MM.1S (cell line): ENCODE results near the gene DDX55.

Experiments
- DNase-seq: peaks from one replicate; pipeline ENCODE4 v3.0.0-alpha.2; 2015
- H2AFZ ChIP-seq: fragments of 300-600 bp; sonication (generic); 2 replicates; pipeline ENCODE4 v1.6.0; 2016; ENCODE audit warnings: antibody characterized with exemption, low read length
- H3F3A ChIP-seq: fragments of 300-600 bp; sonication (generic); 2 replicates; pipeline ENCODE4 v1.6.1; 2016; ENCODE audit warnings: mild to moderate bottlenecking, antibody characterized with exemption, low read length, moderate library complexity, mixed read lengths; ENCODE audit not compliant: insufficient read depth
- H3K27ac ChIP-seq: fragments of 300-600 bp; sonication (generic); 2 replicates; pipeline ENCODE4 v1.5.1; 2016; ENCODE audit warnings: mild to moderate bottlenecking, low read length
- H3K27me3 ChIP-seq: fragments of 300-600 bp; sonication (generic); replicated peaks from 2 replicates; pipeline ENCODE4 v1.6.0; 2016; ENCODE audit warnings: low read length; ENCODE audit not compliant: insufficient read depth
- H3K36me3 ChIP-seq: fragments of 300-600 bp; sonication (generic); replicated peaks from 2 replicates; pipeline ENCODE4 v1.6.1; 2016; ENCODE audit warnings: mild to moderate bottlenecking, low read length, mixed read lengths; ENCODE audit not compliant: insufficient read depth
- H3K4me1 ChIP-seq: fragments of 300-600 bp; sonication (generic); 2 replicates; pipeline ENCODE4 v1.6.1; 2016; ENCODE audit warnings: low read length, mixed read lengths
- H3K4me2 ChIP-seq: fragments of 300-600 bp; sonication (generic); 2 replicates; pipeline ENCODE4 v1.6.0; 2016; ENCODE audit warnings: low read depth, low read length
- H3K4me3 ChIP-seq: fragments of 300-600 bp; sonication (generic); 2 replicates; pipeline ENCODE4 v1.5.1; 2016; ENCODE audit warnings: low read length, mixed read lengths
- H3K79me2 ChIP-seq: fragments of 300-600 bp; sonication (generic); 2 replicates; pipeline ENCODE4 v1.6.1; 2016; ENCODE audit warnings: mixed run types, low read length, mixed read lengths
- H3K9ac ChIP-seq: fragments of 300-600 bp; sonication (generic); 2 replicates; pipeline ENCODE4 v1.6.1; 2016; ENCODE audit warnings: low read length, mixed read lengths
- H3K9me2 ChIP-seq: fragments of 300-600 bp; sonication (generic); replicated peaks from 2 replicates; pipeline ENCODE4 v1.6.1; 2016; ENCODE audit warnings: mild to moderate bottlenecking, low read length, mixed read lengths; ENCODE audit not compliant: insufficient read depth
- H3K9me3 ChIP-seq: fragments of 300-600 bp; sonication (generic); replicated peaks from 2 replicates; pipeline ENCODE4 v1.6.1; 2016; ENCODE audit warnings: mild to moderate bottlenecking, low read length, mixed read lengths; ENCODE audit not compliant: insufficient read depth
- H4K20me1 ChIP-seq: fragments of 300-600 bp; sonication (generic); 2 replicates; pipeline ENCODE4 v1.6.1; 2016; ENCODE audit warnings: mild to moderate bottlenecking, low read length, moderate library complexity, mixed read lengths; ENCODE audit not compliant: insufficient read depth
- EZH2 ChIP-seq: fragments of 300-600 bp; sonication (generic); optimal IDR thresholded peaks from 2 replicates; pipeline ENCODE3; 2017; ENCODE audit warnings: low read depth, mild to moderate bottlenecking, antibody characterized with exemption, low read length, mixed read lengths
- EZH2phosphoT487 ChIP-seq: fragments of 300-600 bp; sonication (generic); IDR thresholded peaks from 2 replicates; pipeline ENCODE4 v1.6.1; 2018; ENCODE audit warnings: antibody characterized with exemption, low read length
- TF ChIP-seq, protein P1 (sequence below): fragments of 300-600 bp; sonication (generic); IDR thresholded peaks from 2 replicates; pipeline ENCODE4 v1.5.1; 2016; ENCODE audit warnings: antibody characterized with exemption, low read length, mixed read lengths

DDX55 gene

DNA sequence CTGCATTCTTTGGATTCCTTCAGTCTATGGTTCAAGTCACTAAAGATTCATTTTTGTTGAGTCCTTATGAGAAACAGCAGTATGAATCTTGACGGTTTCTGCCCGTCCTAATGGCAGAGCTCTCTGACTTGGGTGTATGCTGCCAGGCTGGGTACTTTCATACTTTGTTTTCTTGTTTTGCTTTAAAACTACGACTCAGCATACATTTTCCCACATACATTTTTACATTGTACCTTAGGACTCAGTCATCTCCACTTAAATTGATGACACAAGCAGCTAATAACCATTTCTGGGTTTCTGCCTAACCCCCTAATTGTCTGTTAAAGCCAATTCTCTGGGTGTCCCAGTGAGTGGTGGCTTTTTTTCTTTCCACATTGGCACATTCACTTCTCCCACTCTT is 4.8 kb upstream of the DDX55 start:
- Histone ChIP-seq H3F3A (peaks cover 9% of the 10 kb centered on the region), H3K79me2 (peaks cover 8% of the 10 kb centered on the region), H3K27ac (no peak overlapping the region)

DNA sequence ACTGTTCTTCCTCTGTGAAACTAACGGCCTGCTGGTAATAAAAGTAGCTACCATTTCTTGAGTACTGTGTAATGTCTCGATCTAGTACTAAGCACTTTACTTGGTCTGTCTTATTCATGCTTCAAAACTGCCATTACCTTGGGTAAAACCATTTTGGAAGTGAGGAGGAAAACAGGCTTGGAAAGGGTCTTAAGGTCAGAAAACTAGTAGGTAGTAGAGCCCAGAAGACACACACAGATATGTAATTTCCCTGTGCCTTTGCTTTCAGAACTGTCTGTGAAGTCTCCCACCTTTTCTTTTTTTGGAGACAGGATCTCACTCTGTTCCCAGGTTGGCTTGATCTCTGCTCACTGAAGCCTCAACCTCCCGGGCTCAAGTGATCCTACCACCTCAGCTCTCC is 3.4 kb upstream of the DDX55 start:
- H3F3A ChIP-seq = peaks cover 9% of the 10 kb centered on the region
- no peak overlapping the region for H3K4me2 ChIP-seq
- peaks cover 3% of the 10 kb centered on the region; the same call in 1 of the 2 replicates for H4K20me1 ChIP-seq
- H3K79me2 ChIP-seq = peaks cover 16% of the 10 kb centered on the region
- TF ChIP-seq EZH2phosphoT487 = no peak
- no peak for TF ChIP-seq EZH2
- TF ChIP-seq, protein P1, sequence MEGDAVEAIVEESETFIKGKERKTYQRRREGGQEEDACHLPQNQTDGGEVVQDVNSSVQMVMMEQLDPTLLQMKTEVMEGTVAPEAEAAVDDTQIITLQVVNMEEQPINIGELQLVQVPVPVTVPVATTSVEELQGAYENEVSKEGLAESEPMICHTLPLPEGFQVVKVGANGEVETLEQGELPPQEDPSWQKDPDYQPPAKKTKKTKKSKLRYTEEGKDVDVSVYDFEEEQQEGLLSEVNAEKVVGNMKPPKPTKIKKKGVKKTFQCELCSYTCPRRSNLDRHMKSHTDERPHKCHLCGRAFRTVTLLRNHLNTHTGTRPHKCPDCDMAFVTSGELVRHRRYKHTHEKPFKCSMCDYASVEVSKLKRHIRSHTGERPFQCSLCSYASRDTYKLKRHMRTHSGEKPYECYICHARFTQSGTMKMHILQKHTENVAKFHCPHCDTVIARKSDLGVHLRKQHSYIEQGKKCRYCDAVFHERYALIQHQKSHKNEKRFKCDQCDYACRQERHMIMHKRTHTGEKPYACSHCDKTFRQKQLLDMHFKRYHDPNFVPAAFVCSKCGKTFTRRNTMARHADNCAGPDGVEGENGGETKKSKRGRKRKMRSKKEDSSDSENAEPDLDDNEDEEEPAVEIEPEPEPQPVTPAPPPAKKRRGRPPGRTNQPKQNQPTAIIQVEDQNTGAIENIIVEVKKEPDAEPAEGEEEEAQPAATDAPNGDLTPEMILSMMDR = no peak
- no peaks in the 10 kb centered on the region for H3K36me3 ChIP-seq
- H3K4me1 ChIP-seq = peaks cover 15% of the 10 kb centered on the region
- DNase-seq = peak; percentile 25
- no peaks in the 10 kb centered on the region for H3K27me3 ChIP-seq
- H3K27ac ChIP-seq = no peak overlapping the region
- H3K9ac ChIP-seq = no peak overlapping the region
- H2AFZ ChIP-seq = no peak overlapping the region
- H3K9me3 ChIP-seq = no peaks in the 10 kb centered on the region
- no peaks in the 10 kb centered on the region for H3K9me2 ChIP-seq
- no peak overlapping the region for H3K4me3 ChIP-seq

More for the DNA sequence above, 4.8 kb upstream of the DDX55 start:
- no peak overlapping the region for H3K9ac ChIP-seq
- H3K36me3 ChIP-seq = no peaks in the 10 kb centered on the region
- no peak overlapping the region for H2AFZ ChIP-seq
- H3K4me3 ChIP-seq = no peak overlapping the region
- no peak overlapping the region for H3K4me2 ChIP-seq
- H3K4me1 ChIP-seq = peaks cover 15% of the 10 kb centered on the region
- peaks cover 3% of the 10 kb centered on the region; the same call in 1 of the 2 replicates for H4K20me1 ChIP-seq
- no peak for DNase-seq
- H3K9me2 ChIP-seq = no peaks in the 10 kb centered on the region
- H3K9me3 ChIP-seq = no peaks in the 10 kb centered on the region
- TF ChIP-seq EZH2 (no peak), EZH2phosphoT487 (no peak)
- TF ChIP-seq, protein P1 = no peak
- H3K27me3 ChIP-seq = no peaks in the 10 kb centered on the region

DNA sequence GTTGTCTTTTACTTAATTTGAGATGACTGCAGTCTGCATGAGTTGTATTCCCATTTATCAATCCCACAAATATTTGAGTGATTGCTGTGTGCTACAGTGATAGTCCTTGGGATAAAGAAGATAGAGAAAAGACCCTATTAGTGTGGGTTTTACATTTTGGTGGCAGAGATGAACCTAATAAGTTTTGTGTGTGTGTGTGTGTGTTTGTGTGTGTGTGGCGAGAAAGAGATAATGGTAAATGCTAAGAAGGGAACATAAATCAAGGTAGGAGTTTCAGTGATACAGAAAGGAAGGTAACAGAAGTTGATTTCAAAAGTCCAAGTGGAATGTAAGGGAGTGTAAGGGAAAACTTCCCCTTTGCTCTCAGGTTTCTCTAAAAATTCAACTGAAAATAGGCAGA is 2.6 kb upstream of the DDX55 start:
- H3K79me2 ChIP-seq = peaks cover 23% of the 10 kb centered on the region
- no peaks in the 10 kb centered on the region for H3K9me3 ChIP-seq
- no peak overlapping the region for H3K4me3 ChIP-seq
- H3K27me3 ChIP-seq = no peaks in the 10 kb centered on the region
- peaks cover 3% of the 10 kb centered on the region; the same call in 1 of the 2 replicates for H4K20me1 ChIP-seq
- H3K4me1 ChIP-seq = peaks cover 15% of the 10 kb centered on the region
- peaks cover 9% of the 10 kb centered on the region for H3F3A ChIP-seq
- H3K4me2 ChIP-seq = no peak overlapping the region
- no peaks in the 10 kb centered on the region for H3K36me3 ChIP-seq
- DNase-seq = no peak
- no peak overlapping the region for H2AFZ ChIP-seq
- TF ChIP-seq, protein P1 = no peak
- TF ChIP-seq EZH2phosphoT487 (no peak), EZH2 (no peak)
- H3K27ac ChIP-seq = no peak overlapping the region
- H3K9me2 ChIP-seq = no peaks in the 10 kb centered on the region
- H3K9ac ChIP-seq = no peak overlapping the region
